Right lobe of liver (tissue), 6 donors: ENCODE results near the gene IRF1. TPM values are rescaled to one million over a fixed set of nuclear protein-coding genes. Genes with fewer than 3 reads are reported as not detected.

Source experiments
- ATAC-seq, 4 donors: fragments of 200-7000 bp; cut with Tn5 transposase; one replicate each; pipeline ENCODE4 v1.9.1; 2020; ENCODE audit warnings: mild to moderate bottlenecking in 4 of 4, moderate library complexity in 4 of 4
- DNase-seq, 3 donors: peaks; one replicate each; pipeline ENCODE4 v3.0.0-alpha.2; 2020
- H3K27ac ChIP-seq, 3 donors: fragments of 200-600 bp; one replicate each; pipeline ENCODE4 v1.8.0; 2022
- H3K27me3 ChIP-seq, 2 donors: fragments of 200-600 bp; one replicate each; pipeline ENCODE4 v1.8.0; 2022
- H3K36me3 ChIP-seq, 4 donors: fragments of 200-600 bp; sonication (generic) in 1 of 4; one replicate each; pipeline versions ENCODE4 v1.5.1 to v1.8.0; 2017 to 2022; ENCODE audit warnings: control low read depth in 1 of 4
- H3K4me1 ChIP-seq, 4 donors: fragments of 200-600 bp; sonication (generic) in 1 of 4; one replicate each; pipeline versions ENCODE4 v1.5.1 to v1.8.0; 2017 to 2022; ENCODE audit warnings: control low read depth in 1 of 4
- H3K4me3 ChIP-seq, 3 donors: fragments of 200-600 bp; one replicate each; pipeline ENCODE4 v1.8.0; 2022
- H3K9me3 ChIP-seq, 4 donors: fragments of 200-600 bp; sonication (generic) in 1 of 4; one replicate each; pipeline versions ENCODE4 v1.5.1 to v1.8.0; 2017 to 2022; ENCODE audit warnings: control low read depth in 1 of 4
- POLR2A ChIP-seq: fragments of 450-650 bp; IDR thresholded peaks from one replicate; pipeline ENCODE4 v1.6.1; 2017; ENCODE audit warnings: antibody characterized with exemption, mild to moderate bottlenecking
- WGBS: methylation state at CpG from one replicate; pipeline ENCODE4 v1.1.6; 2018; ENCODE audit warnings: low coverage, low lambda C conversion rate; ENCODE audit not compliant: insufficient coverage; ENCODE audit errors: missing lambda C conversion rate; 5-methylcytosine and 5-hydroxymethylcytosine counted together
- intact Hi-C, 2 donors: fragments of 100-400 bp; cut with DNase I; formaldehyde crosslinking; loops; one replicate each; pipeline versions ENCODE4 v1.11.2 to v1.14.1; 2022
- total RNA-seq, 6 experiments: library from RNA; depleted of rRNA in 2 of 6; stranded (reverse); fragments of >200 nt in 2 of 6; fragmentation: NEBNext Ultra II Directional in 3 of 6; extraction: Animal tissue kit (Norgen Biotek cat#: 25700) in 3 of 6; gene quantifications; one replicate each; pipeline versions ENCODE4 v1.1.0 to v1.2.4, GENCODE V29; 2016 to 2023
- TF ChIP-seq, protein P1 (sequence below), 4 donors: fragments of 200-600 bp in 3 of 4; fragments of 450-650 bp in 1 of 4; IDR thresholded peaks; one replicate each; pipeline versions ENCODE4 v1.5.1 to v1.8.0; 2016 to 2022; ENCODE audit warnings: antibody characterized with exemption in 4 of 4, mild to moderate bottlenecking in 2 of 4
- donor health status: DM: no; HTN: yes; CAD: no.
- donor health status: DM: no; HTN: no; CAD: no.
- donor health status: DM: no; HTN: no; CAD: no.
- donor health status: DM: no; HTN: yes; CAD: no.
- donor health status: DM: no; HTN: yes; CAD: no.

Gene IRF1
- total RNA-seq, 6 experiments from 2014 or later = 23.9 to 38.3 (median 30.2) TPM

DNA sequence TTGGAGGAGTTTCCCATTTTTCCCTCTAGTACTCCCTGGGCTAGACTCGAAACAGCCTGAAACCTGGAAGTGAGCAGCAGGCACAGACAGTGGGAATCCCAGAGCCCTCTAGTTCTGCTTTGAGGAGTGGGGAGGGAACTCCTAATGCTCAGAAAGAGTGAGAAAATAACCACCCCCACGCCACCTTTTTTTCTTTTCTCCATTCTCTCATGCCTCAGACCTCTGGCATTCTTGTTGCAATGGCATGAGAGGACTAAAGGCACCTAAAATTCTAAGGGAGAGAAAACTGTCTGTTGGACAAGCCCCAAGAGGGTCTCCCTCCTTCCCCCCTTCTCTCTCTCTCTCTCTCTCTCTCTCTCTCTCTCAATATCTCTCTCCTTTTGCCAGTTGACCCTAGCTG lies 15.1 kb upstream of the IRF1 start:
- ATAC-seq = no peak
- intact Hi-C loops = loop anchor here in 1 of 2 donors (10.0 kb wide), 1 partner anchor 121 kb away; no protein-coding TSS in a partner anchor
- Histone ChIP-seq H3K27ac (no peak overlapping the region), H3K27me3 (no peaks in the 10 kb centered on the region), H3K9me3 (no peaks in the 10 kb centered on the region), H3K4me1 (peaks cover 0 to 37% (median 20%) of the 10 kb centered on the region in 4 donors), H3K36me3 (no peaks in the 10 kb centered on the region), H3K4me3 (no peak overlapping the region)
- WGBS = 88% methylated on average over 2 of the region's 2 CpGs
- TF ChIP-seq, protein P1, sequence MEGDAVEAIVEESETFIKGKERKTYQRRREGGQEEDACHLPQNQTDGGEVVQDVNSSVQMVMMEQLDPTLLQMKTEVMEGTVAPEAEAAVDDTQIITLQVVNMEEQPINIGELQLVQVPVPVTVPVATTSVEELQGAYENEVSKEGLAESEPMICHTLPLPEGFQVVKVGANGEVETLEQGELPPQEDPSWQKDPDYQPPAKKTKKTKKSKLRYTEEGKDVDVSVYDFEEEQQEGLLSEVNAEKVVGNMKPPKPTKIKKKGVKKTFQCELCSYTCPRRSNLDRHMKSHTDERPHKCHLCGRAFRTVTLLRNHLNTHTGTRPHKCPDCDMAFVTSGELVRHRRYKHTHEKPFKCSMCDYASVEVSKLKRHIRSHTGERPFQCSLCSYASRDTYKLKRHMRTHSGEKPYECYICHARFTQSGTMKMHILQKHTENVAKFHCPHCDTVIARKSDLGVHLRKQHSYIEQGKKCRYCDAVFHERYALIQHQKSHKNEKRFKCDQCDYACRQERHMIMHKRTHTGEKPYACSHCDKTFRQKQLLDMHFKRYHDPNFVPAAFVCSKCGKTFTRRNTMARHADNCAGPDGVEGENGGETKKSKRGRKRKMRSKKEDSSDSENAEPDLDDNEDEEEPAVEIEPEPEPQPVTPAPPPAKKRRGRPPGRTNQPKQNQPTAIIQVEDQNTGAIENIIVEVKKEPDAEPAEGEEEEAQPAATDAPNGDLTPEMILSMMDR (IDR thresholded peaks at IDR 0.05) = no peak
- TF ChIP-seq POLR2A = no peak
- no peak for DNase-seq

DNA sequence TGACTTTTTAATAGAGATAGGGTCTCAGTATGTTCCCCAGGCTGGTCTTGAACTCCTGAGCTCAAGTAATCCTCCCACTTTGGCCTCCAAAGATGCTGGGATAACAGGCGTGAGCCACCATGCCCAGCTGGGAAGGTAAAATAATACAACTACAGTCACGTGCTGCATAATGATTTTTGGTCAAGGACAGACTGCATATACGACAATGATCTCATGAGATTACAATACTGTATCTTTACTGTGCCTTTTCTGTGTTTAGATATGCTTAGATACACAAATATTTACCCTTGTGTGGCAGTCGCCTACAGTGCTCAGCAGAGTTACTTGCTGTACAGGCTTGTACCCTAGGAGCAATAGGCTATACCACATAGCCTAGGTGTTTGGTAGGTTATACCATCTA lies 14.2 kb upstream of the IRF1 start:
- 60% methylated on average over 4 of the region's 4 CpGs for WGBS
- H3K9me3 ChIP-seq = no peaks in the 10 kb centered on the region
- ATAC-seq (no peak), DNase-seq (no peak)
- intact Hi-C loops = loop anchor here (5.0 to 10.0 kb wide), 2 partner anchors 117 to 120 kb away; no protein-coding TSS in a partner anchor
- peaks cover 0 to 44% (median 23%) of the 10 kb centered on the region in 4 donors for H3K4me1 ChIP-seq
- H3K27ac ChIP-seq = no peak overlapping the region
- no peak overlapping the region for H3K4me3 ChIP-seq
- no peak for TF ChIP-seq POLR2A
- TF ChIP-seq, protein P1 (IDR thresholded peaks at IDR 0.05) = no peak
- no peaks in the 10 kb centered on the region for H3K36me3 ChIP-seq
- no peaks in the 10 kb centered on the region for H3K27me3 ChIP-seq

DNA sequence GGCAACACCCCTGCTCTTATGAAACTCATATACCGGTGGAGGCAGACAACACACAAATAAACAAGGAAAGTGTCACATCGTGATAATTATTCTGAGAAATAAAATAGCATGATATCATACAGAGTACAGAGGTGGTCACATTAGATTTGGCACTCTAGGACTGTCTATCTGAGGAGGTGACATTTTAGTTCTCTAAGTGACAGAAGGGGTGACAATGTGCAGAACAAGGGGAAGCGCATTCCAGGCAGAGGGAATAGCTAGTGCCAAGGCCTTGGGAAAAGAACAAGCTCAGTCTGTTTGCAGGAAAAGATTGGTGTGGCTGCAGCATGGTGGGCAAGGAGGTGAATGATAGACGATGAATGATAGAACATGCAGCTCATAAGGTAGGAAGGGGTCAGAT lies 12.7 kb upstream of the IRF1 start:
- Histone ChIP-seq H3K36me3 (no peaks in the 10 kb centered on the region), H3K27ac (peak overlapping the region in 1 of 3 donors; percentile 81), H3K4me3 (no peak overlapping the region), H3K9me3 (no peaks in the 10 kb centered on the region), H3K27me3 (no peaks in the 10 kb centered on the region), H3K4me1 (peaks cover 0 to 48% (median 27%) of the 10 kb centered on the region in 4 donors)
- ATAC-seq = no peak
- DNase-seq = no peak
- 84% methylated on average over 3 of the region's 4 CpGs for WGBS
- intact Hi-C loops = loop anchor here (5.0 to 10.0 kb wide), 2 partner anchors 116 to 118 kb away; no protein-coding TSS in a partner anchor
- TF ChIP-seq POLR2A = no peak
- TF ChIP-seq, protein P1 (IDR thresholded peaks at IDR 0.05) = no peak

DNA sequence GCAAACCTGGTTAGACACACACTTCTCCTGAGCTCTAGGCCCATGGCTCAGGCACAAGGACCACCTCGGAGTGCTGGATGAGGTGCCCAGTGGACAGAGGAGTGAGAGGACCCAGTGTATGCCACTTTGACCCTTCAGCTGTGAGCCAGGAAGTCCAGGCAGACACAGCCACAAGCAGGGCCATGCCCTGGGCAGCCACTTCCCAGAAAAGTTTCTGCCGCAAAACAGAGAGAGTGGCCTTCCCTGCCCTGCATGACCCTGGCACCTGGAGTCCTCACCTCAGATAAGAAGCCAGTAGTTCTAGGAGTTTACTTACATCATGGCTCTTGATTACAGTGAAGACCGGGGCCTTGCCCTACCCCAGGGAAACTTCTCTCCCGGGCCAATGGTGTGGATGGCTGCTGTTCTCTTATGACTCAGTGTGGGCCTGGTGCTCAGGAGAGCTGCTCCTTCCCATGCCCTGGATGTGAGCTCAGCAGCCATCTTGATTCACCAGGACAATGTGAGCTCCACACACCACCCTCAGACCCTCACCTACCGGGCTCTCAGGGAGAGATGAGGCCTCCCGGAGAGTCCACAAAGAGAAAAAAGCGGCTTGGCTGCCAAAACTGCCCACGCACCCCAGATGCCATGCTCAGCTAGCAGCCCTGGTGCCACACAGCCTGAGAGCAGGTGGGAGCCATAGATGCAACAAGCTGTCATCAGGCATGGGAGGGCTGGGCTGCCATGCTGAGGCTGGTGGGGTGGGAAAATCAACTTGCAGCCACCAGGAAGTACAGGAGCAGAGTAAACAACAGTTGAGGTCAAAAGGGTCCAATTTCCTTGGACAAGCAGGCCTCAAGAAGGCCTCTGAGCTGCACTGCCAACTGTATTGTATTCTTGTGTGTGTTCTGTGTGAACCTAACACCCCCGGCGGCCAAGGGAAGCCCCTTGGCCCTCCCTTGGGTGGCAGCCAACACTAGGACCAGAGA lies 11.7 kb upstream of the IRF1 start:
- DNase-seq (peak; percentile 73 to 80 (median 79)), ATAC-seq (peak; percentile 44 to 62 (median 58))
- Histone ChIP-seq H3K27ac (peak overlapping the region; percentile 43 to 81 (median 64)), H3K4me1 (peaks cover 0 to 58% (median 32%) of the 10 kb centered on the region in 4 donors), H3K4me3 (no peak overlapping the region), H3K9me3 (no peaks in the 10 kb centered on the region), H3K36me3 (no peaks in the 10 kb centered on the region), H3K27me3 (no peaks in the 10 kb centered on the region)
- 80% methylated on average over 1 of the region's 10 CpGs for WGBS
- TF ChIP-seq, protein P1 (IDR thresholded peaks at IDR 0.05) = no peak
- TF ChIP-seq POLR2A = no peak
- intact Hi-C loops = loop anchor here (5.0 to 10.0 kb wide), 2 partner anchors 115 to 117 kb away; no protein-coding TSS in a partner anchor
